ENCODE data around the gene DDX42.

DNA sequence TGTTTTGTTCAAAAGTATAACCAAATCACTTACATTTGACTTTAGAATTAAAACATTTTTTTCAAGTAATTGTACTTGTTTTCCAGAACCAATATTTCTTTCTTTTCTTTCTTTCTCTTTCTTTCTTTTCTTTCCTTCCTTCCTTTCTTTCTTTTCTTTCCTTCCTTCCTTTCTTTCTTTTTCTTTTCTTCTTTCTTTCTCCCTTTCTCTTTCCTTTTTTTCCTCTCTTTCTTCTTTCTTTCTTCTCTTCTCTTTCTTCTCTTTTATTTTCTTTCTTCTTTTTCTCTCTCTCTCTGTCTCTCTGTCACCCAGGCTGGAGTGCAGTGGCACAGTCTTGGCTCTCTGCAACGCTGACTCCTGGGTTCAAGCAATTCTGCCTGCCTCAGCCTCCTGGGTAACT lies 26.8 kb downstream of the DDX42 start:
- TF ChIP-seq, protein P1, sequence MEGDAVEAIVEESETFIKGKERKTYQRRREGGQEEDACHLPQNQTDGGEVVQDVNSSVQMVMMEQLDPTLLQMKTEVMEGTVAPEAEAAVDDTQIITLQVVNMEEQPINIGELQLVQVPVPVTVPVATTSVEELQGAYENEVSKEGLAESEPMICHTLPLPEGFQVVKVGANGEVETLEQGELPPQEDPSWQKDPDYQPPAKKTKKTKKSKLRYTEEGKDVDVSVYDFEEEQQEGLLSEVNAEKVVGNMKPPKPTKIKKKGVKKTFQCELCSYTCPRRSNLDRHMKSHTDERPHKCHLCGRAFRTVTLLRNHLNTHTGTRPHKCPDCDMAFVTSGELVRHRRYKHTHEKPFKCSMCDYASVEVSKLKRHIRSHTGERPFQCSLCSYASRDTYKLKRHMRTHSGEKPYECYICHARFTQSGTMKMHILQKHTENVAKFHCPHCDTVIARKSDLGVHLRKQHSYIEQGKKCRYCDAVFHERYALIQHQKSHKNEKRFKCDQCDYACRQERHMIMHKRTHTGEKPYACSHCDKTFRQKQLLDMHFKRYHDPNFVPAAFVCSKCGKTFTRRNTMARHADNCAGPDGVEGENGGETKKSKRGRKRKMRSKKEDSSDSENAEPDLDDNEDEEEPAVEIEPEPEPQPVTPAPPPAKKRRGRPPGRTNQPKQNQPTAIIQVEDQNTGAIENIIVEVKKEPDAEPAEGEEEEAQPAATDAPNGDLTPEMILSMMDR (IDR thresholded peaks at IDR 0.05; ENCODE audit: low read depth, low read length, poor library complexity, severe bottlenecking) = no peak
- no peak for TF ChIP-seq EZH2phosphoT487 (IDR thresholded peaks at IDR 0.05; ENCODE audit: borderline replicate concordance, low read length)

All from DOHH2 (cell line).